GM12878 (cell line): ENCODE results near the gene UBE2M. TPM values are rescaled to one million over a fixed set of nuclear protein-coding genes. Genes with fewer than 3 reads are reported as not detected.
A peak's percentile ranks its signal among the peaks of the same experiment; 100 is the strongest.
"Not testable (repeated sequence)": the region's sequence is repeated elsewhere in the genome, so short reads cannot be mapped to it uniquely, and the experiment has no call there.

Experiments
- ATAC-seq: fragments of 200-7000 bp; cut with Tn5 transposase; 3 replicates; pipeline ENCODE4 v1.9.1; 2020; ENCODE audit warnings: mild to moderate bottlenecking, moderate library complexity
- BruUV-seq: library from RNA; stranded (reverse); fragments of 400-500 nt; replicated peaks from 2 replicates; lab custom pipeline; 2021; lab: Mats Ljungman, UMichigan
- CTCF ChIA-PET: fragments of 300-600 bp; sonication (Branson Sonifier 250); formaldehyde crosslinking; extraction: SDS; loops from one replicate; lab custom pipeline; 2021; ENCODE audit warnings: inconsistent platforms; lab: Yijun Ruan, JAX
- POLR2A ChIA-PET: fragments of 350-600 bp; formaldehyde crosslinking; extraction: SDS; loops from one replicate; lab custom pipeline; 2021; ENCODE audit warnings: inconsistent platforms; lab: Charles Lee
- RAD21 ChIA-PET: fragments of 300-600 bp; sonication (Branson Sonifier 250); formaldehyde crosslinking; loops from one replicate; lab custom pipeline; 2023; ENCODE audit warnings: antibody characterized with exemption; ENCODE audit not compliant: unreplicated experiment; lab: Charles Lee
- SMC1A ChIA-PET: fragments of 300-600 bp; sonication (Branson Sonifier 250); formaldehyde crosslinking; loops from one replicate; lab custom pipeline; 2023; ENCODE audit not compliant: unreplicated experiment, uncharacterized antibody; lab: Charles Lee
- DNase-seq: peaks from one replicate; pipeline ENCODE4 v3.0.0-alpha.2; 2011; ENCODE audit warnings: low read depth, low spot score
- FAIRE-seq: peaks from 3 replicates; lab custom pipeline; 2011; peaks lifted over from hg19 to GRCh38; lab: Jason Lieb, UNC
- H2AFZ ChIP-seq: 2 replicates; pipeline ENCODE4 v1.6.0; 2011; ENCODE audit warnings: low read depth, low read length, control low read depth; ENCODE audit not compliant: control insufficient read depth
- H3K27ac ChIP-seq: 2 replicates; pipeline ENCODE4 v1.5.1; 2011; ENCODE audit warnings: control low read depth; ENCODE audit not compliant: control insufficient read depth, insufficient read depth
- H3K27me3 ChIP-seq, 2 experiments: replicated peaks in 1 of 2; 2 replicates each; pipeline versions ENCODE4 v1.6.0 to v1.6.1; 2011; ENCODE audit warnings: low read length in 1 of 2; ENCODE audit not compliant: control insufficient read depth in 2 of 2, insufficient read depth in 2 of 2
- H3K36me3 ChIP-seq, 2 experiments: 2 replicates each; pipeline ENCODE4 v1.5.1; 2011; ENCODE audit warnings: low read length in 1 of 2; ENCODE audit not compliant: control insufficient read depth in 2 of 2, insufficient read depth in 2 of 2
- H3K4me1 ChIP-seq: 2 replicates; pipeline ENCODE4 v1.6.1; 2011; ENCODE audit warnings: mild to moderate bottlenecking, low read length, moderate library complexity, mixed read lengths; ENCODE audit not compliant: control insufficient read depth, insufficient read depth
- H3K4me2 ChIP-seq: 2 replicates; pipeline ENCODE4 v1.6.0; 2011; ENCODE audit warnings: control low read depth; ENCODE audit not compliant: control insufficient read depth, insufficient read depth
- H3K4me3 ChIP-seq: fragments of 200-600 bp; sonication (generic); 2 replicates; pipeline ENCODE4 v1.5.1; 2016
- H3K79me2 ChIP-seq: 2 replicates; pipeline ENCODE4 v1.6.0; 2011; ENCODE audit warnings: low read length; ENCODE audit not compliant: control insufficient read depth, insufficient read depth
- H3K9ac ChIP-seq: 2 replicates; pipeline ENCODE4 v1.8.0; 2011; ENCODE audit warnings: low read length, control low read depth, mixed read lengths; ENCODE audit not compliant: control insufficient read depth, insufficient read depth
- H3K9me3 ChIP-seq: replicated peaks from 3 replicates; pipeline ENCODE4 v1.5.1; 2011; ENCODE audit warnings: mild to moderate bottlenecking, low read length; ENCODE audit not compliant: control insufficient read depth, insufficient read depth
- H4K20me1 ChIP-seq: 2 replicates; pipeline ENCODE4 v1.6.0; 2011; ENCODE audit not compliant: control insufficient read depth, insufficient read depth
- BRCA1 ChIP-seq: IDR thresholded peaks from 2 replicates; pipeline ENCODE4 v1.6.1; 2011; ENCODE audit warnings: low read depth, low read length, improper control_type of control experiment
- CBX5 ChIP-seq: sonication (generic); IDR thresholded peaks from 2 replicates; pipeline ENCODE4 v1.6.1; 2016; ENCODE audit warnings: low read depth, moderate library complexity, mild to moderate bottlenecking, inconsistent platforms
- CHD4 ChIP-seq: fragments of 200-600 bp; sonication (generic); IDR thresholded peaks from 2 replicates; pipeline ENCODE4 v1.6.1; 2016; ENCODE audit warnings: mild to moderate bottlenecking
- DPF2 ChIP-seq: fragments of 450-650 bp; IDR thresholded peaks from 2 replicates; pipeline ENCODE4 v1.6.1; 2017; ENCODE audit warnings: mild to moderate bottlenecking
- GATAD2B ChIP-seq: fragments of 450-650 bp; conservative IDR thresholded peaks from 2 replicates; pipeline ENCODE4 v1.6.1; 2017; ENCODE audit warnings: low read depth, mild to moderate bottlenecking, moderate library complexity
- NBN ChIP-seq: fragments of 450-650 bp; IDR thresholded peaks from 2 replicates; pipeline ENCODE4 v1.6.1; 2016
- NR2F1 ChIP-seq: fragments of 450-650 bp; conservative IDR thresholded peaks from 2 replicates; pipeline ENCODE4 v1.6.1; 2017; ENCODE audit warnings: mild to moderate bottlenecking
- POLR2A ChIP-seq: IDR thresholded peaks from 2 replicates; pipeline ENCODE4 v1.6.1; 2011; ENCODE audit warnings: low read depth, mild to moderate bottlenecking, low read length
- SUPT20H ChIP-seq: IDR thresholded peaks from 2 replicates; pipeline ENCODE4 v1.6.1; 2011; ENCODE audit warnings: low read depth, mild to moderate bottlenecking, low read length, moderate library complexity, borderline replicate concordance; ENCODE audit not compliant: control insufficient read depth
- SUZ12 ChIP-seq: fragments of 200-600 bp; sonication (generic); IDR thresholded peaks from one replicate; pipeline ENCODE4 v1.6.1; 2018; ENCODE audit warnings: antibody characterized with exemption, mild to moderate bottlenecking; ENCODE audit not compliant: unreplicated experiment
- TCF7 ChIP-seq: IDR thresholded peaks from 2 replicates; pipeline ENCODE4 v1.6.1; 2014; ENCODE audit warnings: antibody characterized with exemption, borderline replicate concordance
- YBX1 ChIP-seq: fragments of 450-650 bp; IDR thresholded peaks from 2 replicates; pipeline ENCODE4 v1.6.1; 2016; ENCODE audit warnings: antibody characterized with exemption
- YY1 ChIP-seq: IDR thresholded peaks from 2 replicates; pipeline ENCODE4 v1.6.1; 2011; ENCODE audit warnings: low read depth, mild to moderate bottlenecking, low read length
- WGBS: methylation state at CpG from one replicate; pipeline ENCODE4 v1.1.6; 2016; ENCODE audit warnings: low lambda C conversion rate; ENCODE audit not compliant: insufficient replicate concordance, insufficient coverage; ENCODE audit errors: missing lambda C conversion rate; 5-methylcytosine and 5-hydroxymethylcytosine counted together
- in situ Hi-C: fragments of 300-500 bp; cut with MboI; formaldehyde crosslinking; loops from 9 replicates; pipeline ENCODE4 v1.14.3; 2018; ENCODE audit warnings: mixed read lengths
- intact Hi-C: fragments of 100-400 bp; cut with micrococcal nuclease; formaldehyde crosslinking; loops from one replicate; pipeline ENCODE4 v1.14.2; 2022; ENCODE audit not compliant: unreplicated experiment
- polyA plus RNA-seq, 11 experiments: library from polyadenylated mRNA; depleted of rRNA in 4 of 11; unstranded in 6 of 11; stranded (reverse) in 5 of 11; fragments of >200 nt; fragmentation: Nextera tagmentation in 4 of 11; fragmentation: Illumina TruSeq in 1 of 11; extraction: Ambion mirVana in 4 of 11; extraction: Trizol in 1 of 11; gene quantifications; 1 replicate in 1 of 11; 2 replicates in 10 of 11; pipeline versions ENCODE4 v1.2.1 to v1.2.3, GENCODE V29; 2011 to 2016; ENCODE audit warnings: inconsistent platforms in 2 of 11, missing spikeins in 2 of 11, low read depth in 1 of 11
- total RNA-seq, 4 experiments: library from RNA; depleted of rRNA in 3 of 4; stranded (reverse); fragments of >200 nt in 3 of 4; fragmentation: Illumina TruSeq in 1 of 4; extraction: Trizol in 1 of 4; gene quantifications; 2 replicates each; pipeline versions ENCODE4 v1.2.1 to v1.2.3, GENCODE V29; 2013 to 2021
- TF ChIP-seq, protein P1 (sequence below): fragments of 450-650 bp; IDR thresholded peaks from 2 replicates; pipeline ENCODE4 v1.6.1; 2017; ENCODE audit warnings: mild to moderate bottlenecking, moderate library complexity

UBE2M gene
- total and polyA plus RNA-seq, 10 of the 15 experiments (the other 5 are each of a cell fraction or from before 2014, with no cell fraction given) = 1.4 to 105 (median 73.9) TPM

DNA sequence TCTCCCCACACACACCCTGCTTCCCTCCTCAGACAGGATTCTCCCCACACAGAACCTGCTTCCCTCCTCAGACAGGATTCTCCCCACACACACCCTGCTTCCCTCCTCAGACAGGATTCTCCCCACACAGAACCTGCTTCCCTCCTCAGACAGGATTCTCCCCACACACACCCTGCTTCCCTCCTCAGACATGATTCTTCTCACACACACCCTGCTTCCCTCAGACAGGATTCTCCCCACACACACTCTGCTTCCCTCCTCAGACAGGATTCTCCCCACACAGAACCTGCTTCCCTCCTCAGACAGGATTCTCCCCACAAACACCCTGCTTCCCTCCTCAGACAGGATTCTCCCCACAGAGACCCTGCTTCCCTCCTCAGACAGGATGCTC is 19.2 kb downstream of the UBE2M start:
- RAD21 ChIA-PET, DNase-seq, H4K20me1 ChIP-seq, H3K9ac ChIP-seq, SMC1A ChIA-PET, H3K36me3 ChIP-seq, H3K27me3 ChIP-seq, H2AFZ ChIP-seq, H3K27ac ChIP-seq, BruUV-seq, in situ Hi-C loops, FAIRE-seq, H3K79me2 ChIP-seq, CTCF ChIA-PET, H3K9me3 ChIP-seq, H3K4me1 ChIP-seq, intact Hi-C loops, POLR2A ChIA-PET, H3K4me3 ChIP-seq, ATAC-seq, H3K4me2 ChIP-seq: not testable (repeated sequence)

DNA sequence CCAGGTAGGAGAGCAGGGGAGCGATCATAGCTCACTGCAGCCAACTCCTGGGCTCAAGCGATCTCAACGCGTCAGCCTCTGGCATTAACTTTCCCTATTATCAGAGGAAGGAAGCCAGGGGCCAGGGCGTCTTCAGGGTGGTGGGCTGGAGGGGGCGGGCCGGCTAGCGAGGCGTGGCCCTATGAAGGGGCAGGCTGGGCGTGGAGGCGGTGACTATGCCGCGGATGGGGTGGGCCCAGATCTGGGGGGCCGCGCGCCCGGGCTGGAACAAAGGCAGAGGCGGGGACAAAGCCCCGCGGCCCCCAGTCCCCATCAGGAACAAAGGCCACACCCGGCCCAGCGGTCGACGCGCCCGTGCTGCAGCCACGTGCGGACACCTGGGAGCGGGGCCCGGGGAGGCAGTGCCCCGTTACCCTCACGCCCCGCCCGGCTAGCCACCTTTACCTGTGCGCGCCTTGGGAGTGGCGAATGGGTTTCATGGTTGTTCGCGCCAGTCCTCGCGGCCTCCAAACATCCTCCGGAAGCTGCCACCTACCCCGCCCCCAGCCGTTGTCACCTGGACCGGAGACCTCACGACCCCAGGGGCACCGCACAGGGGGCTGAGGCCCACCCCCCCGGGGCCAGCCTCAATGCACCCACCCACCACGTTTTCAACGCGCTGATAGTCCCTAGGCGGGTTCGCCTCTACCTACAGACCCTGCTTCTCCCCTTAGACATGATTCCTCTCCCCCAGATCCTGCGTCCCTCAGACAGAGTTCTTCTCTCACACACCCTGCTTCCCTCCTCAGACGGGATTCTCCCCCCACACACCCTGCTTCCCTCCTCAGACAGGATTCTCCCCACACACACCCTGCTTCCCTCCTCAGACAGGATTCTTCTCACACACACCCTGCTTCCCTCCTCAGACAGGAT is 19.9 kb downstream of the UBE2M start:
- Histone ChIP-seq H3K36me3 (no peaks in the 10 kb centered on the region), H3K9ac (no peak overlapping the region), H3K27ac (no peak overlapping the region), H3K79me2 (no peaks in the 10 kb centered on the region), H3K4me1 (no peaks in the 10 kb centered on the region), H3K4me2 (peak overlapping the region; percentile 69), H3K4me3 (peak overlapping the region; percentile 57), H3K27me3 (peaks cover 0 to 1% of the 10 kb centered on the region in 2 experiments; a peak in 2 of 4 replicates), H3K9me3 (no peaks in the 10 kb centered on the region), H4K20me1 (no peaks in the 10 kb centered on the region), H2AFZ (peak overlapping the region; percentile 76)
- FAIRE-seq = no peak
- ChIA-PET SMC1A (no interaction called here), CTCF (interaction anchor here (1.0 kb wide), 1 partner anchor 19 kb away, joined by 3 read pairs; the partner anchor contains the start of gene ZBTB45), POLR2A (interaction anchor here (0.7 kb wide), 1 partner anchor 26 kb away, joined by 4 read pairs; no protein-coding TSS in a partner anchor), RAD21 (interaction anchor here (1.0 kb wide), 1 partner anchor 19 kb away, joined by 3 read pairs; the partner anchor contains the start of gene ZBTB45)
- in situ Hi-C loops = no loop called here
- BruUV-seq = no TSS peak
- intact Hi-C loops = no loop called here
- WGBS = 5% methylated on average over 48 of the region's 55 CpGs
- no peak for DNase-seq
- ATAC-seq = peak; percentile 71
- TF ChIP-seq YBX1 (no peak), TCF7 (no peak), GATAD2B (peak; percentile 49; the same call in 1 of the 2 replicates), NR2F1 (peak; percentile 67), YY1 (0 out of 2 replicates have a peak, but pooled peaks have one; percentile 21), NBN (no peak), DPF2 (peak; percentile 43; the same call in 1 of the 2 replicates), CBX5 (no peak), BRCA1 (no peak), SUZ12 (no peak), POLR2A (peak; percentile 67), SUPT20H (no peak), CHD4 (no peak)
- TF ChIP-seq, protein P1, sequence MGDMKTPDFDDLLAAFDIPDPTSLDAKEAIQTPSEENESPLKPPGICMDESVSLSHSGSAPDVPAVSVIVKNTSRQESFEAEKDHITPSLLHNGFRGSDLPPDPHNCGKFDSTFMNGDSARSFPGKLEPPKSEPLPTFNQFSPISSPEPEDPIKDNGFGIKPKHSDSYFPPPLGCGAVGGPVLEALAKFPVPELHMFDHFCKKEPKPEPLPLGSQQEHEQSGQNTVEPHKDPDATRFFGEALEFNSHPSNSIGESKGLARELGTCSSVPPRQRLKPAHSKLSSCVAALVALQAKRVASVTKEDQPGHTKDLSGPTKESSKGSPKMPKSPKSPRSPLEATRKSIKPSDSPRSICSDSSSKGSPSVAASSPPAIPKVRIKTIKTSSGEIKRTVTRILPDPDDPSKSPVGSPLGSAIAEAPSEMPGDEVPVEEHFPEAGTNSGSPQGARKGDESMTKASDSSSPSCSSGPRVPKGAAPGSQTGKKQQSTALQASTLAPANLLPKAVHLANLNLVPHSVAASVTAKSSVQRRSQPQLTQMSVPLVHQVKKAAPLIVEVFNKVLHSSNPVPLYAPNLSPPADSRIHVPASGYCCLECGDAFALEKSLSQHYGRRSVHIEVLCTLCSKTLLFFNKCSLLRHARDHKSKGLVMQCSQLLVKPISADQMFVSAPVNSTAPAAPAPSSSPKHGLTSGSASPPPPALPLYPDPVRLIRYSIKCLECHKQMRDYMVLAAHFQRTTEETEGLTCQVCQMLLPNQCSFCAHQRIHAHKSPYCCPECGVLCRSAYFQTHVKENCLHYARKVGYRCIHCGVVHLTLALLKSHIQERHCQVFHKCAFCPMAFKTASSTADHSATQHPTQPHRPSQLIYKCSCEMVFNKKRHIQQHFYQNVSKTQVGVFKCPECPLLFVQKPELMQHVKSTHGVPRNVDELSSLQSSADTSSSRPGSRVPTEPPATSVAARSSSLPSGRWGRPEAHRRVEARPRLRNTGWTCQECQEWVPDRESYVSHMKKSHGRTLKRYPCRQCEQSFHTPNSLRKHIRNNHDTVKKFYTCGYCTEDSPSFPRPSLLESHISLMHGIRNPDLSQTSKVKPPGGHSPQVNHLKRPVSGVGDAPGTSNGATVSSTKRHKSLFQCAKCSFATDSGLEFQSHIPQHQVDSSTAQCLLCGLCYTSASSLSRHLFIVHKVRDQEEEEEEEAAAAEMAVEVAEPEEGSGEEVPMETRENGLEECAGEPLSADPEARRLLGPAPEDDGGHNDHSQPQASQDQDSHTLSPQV = no peak
